Lung (tissue), 12 donors: ENCODE results near the gene UBB. TPM values are rescaled to one million over a fixed set of nuclear protein-coding genes. Genes with fewer than 3 reads are reported as not detected.

ENCODE experiments used
- ATAC-seq: fragments of 200-7000 bp; cut with Tn5 transposase; one replicate; pipeline ENCODE4 v1.9.1; 2020; ENCODE audit warnings: moderate number of reproducible peaks; ENCODE audit not compliant: insufficient read depth, low FRiP score
- DNase-seq, 3 donors: peaks; one replicate each; pipeline ENCODE4 v3.0.0-alpha.2; 2013 to 2017
- H3K27ac ChIP-seq, 2 donors: one replicate each; pipeline ENCODE4 v1.5.1; 2013; ENCODE audit warnings: mild to moderate bottlenecking in 2 of 2, moderate library complexity in 2 of 2, control low read depth in 1 of 2, inconsistent platforms in 1 of 2, low read depth in 1 of 2, low read length in 1 of 2
- H3K27me3 ChIP-seq, 3 donors: one replicate each; pipeline ENCODE4 v1.5.1; 2013; ENCODE audit warnings: low read length in 2 of 3; ENCODE audit not compliant: control insufficient read depth in 3 of 3, insufficient read depth in 3 of 3
- H3K36me3 ChIP-seq, 4 donors: one replicate each; pipeline ENCODE4 v1.5.1; 2013; ENCODE audit warnings: low read length in 4 of 4, mild to moderate bottlenecking in 1 of 4, moderate library complexity in 1 of 4; ENCODE audit not compliant: control insufficient read depth in 4 of 4, insufficient read depth in 4 of 4
- H3K4me1 ChIP-seq, 5 donors: one replicate each; pipeline ENCODE4 v1.5.1; 2013; ENCODE audit warnings: low read length in 5 of 5, mild to moderate bottlenecking in 2 of 5, moderate library complexity in 1 of 5; ENCODE audit not compliant: control insufficient read depth in 5 of 5, insufficient read depth in 5 of 5
- H3K4me3 ChIP-seq: one replicate; pipeline ENCODE4 v1.5.1; 2013; ENCODE audit warnings: mild to moderate bottlenecking, control low read depth, moderate library complexity
- H3K9ac ChIP-seq, 2 donors: one replicate each; pipeline ENCODE4 v1.5.1; 2013; ENCODE audit warnings: low read length in 2 of 2, control low read depth in 1 of 2; ENCODE audit not compliant: insufficient read depth in 1 of 2
- H3K9me3 ChIP-seq, 4 donors: one replicate each; pipeline ENCODE4 v1.5.1; 2013; ENCODE audit warnings: low read length in 3 of 4, mild to moderate bottlenecking in 1 of 4, moderate library complexity in 1 of 4; ENCODE audit not compliant: control insufficient read depth in 4 of 4, insufficient read depth in 3 of 4
- WGBS, 2 donors: extraction: QIAGEN DNeasy Blood & Tissue Kit; methylation state at CpG; one replicate each; pipeline ENCODE4 v1.1.7; 2013; 5-methylcytosine and 5-hydroxymethylcytosine counted together
- polyA plus RNA-seq, 2 donors: library from polyadenylated mRNA; stranded (reverse); fragments of 200-250 nt; gene quantifications; one replicate each; pipeline ENCODE4 v1.2.1, GENCODE V29; 2013
- total RNA-seq, 2 donors: library from RNA; depleted of rRNA in 1 of 2; stranded (reverse); fragments of >200 nt in 1 of 2; gene quantifications; one replicate each; pipeline ENCODE4 v1.2.1, GENCODE V29; 2014 to 2021
- TF ChIP-seq, protein P1 (sequence below): IDR thresholded peaks from 2 replicates; pipeline ENCODE4 v1.5.1; 2012; ENCODE audit warnings: mild to moderate bottlenecking; ENCODE audit errors: control extremely low read depth, extremely low read depth
- donor health status: control.
- donor health status: control.
- donor health status: Bipolar disorder and iron deficiency.
- donor health status: healthy.
- donor health status: DM: yes; HTN: yes; CAD: no.

Gene UBB
- total and polyA plus RNA-seq, 4 donors, result 602 to 1,870 (median 1,244) TPM

- WGBS, 2 donors, result 85 to 86% methylated on average over 5 of the region's 5 CpGs
- DNase-seq (no peak), ATAC-seq (no peak)
- Histone ChIP-seq H3K36me3 (peaks cover 4 to 15% (median 13%) of the 10 kb centered on the region in 4 donors), H3K27ac (no peak overlapping the region), H3K9me3 (peaks cover 0 to 2% (median 0%) of the 10 kb centered on the region in 4 donors), H3K27me3 (no peaks in the 10 kb centered on the region), H3K4me1 (no peaks in the 10 kb centered on the region), H3K9ac (no peak overlapping the region), H3K4me3 (no peak overlapping the region)
- TF ChIP-seq, protein P1, sequence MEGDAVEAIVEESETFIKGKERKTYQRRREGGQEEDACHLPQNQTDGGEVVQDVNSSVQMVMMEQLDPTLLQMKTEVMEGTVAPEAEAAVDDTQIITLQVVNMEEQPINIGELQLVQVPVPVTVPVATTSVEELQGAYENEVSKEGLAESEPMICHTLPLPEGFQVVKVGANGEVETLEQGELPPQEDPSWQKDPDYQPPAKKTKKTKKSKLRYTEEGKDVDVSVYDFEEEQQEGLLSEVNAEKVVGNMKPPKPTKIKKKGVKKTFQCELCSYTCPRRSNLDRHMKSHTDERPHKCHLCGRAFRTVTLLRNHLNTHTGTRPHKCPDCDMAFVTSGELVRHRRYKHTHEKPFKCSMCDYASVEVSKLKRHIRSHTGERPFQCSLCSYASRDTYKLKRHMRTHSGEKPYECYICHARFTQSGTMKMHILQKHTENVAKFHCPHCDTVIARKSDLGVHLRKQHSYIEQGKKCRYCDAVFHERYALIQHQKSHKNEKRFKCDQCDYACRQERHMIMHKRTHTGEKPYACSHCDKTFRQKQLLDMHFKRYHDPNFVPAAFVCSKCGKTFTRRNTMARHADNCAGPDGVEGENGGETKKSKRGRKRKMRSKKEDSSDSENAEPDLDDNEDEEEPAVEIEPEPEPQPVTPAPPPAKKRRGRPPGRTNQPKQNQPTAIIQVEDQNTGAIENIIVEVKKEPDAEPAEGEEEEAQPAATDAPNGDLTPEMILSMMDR, result no peak
Observed at GRCh38 chr17:16345565-16345964, 35.3 kb upstream of the UBB start.

DNA sequence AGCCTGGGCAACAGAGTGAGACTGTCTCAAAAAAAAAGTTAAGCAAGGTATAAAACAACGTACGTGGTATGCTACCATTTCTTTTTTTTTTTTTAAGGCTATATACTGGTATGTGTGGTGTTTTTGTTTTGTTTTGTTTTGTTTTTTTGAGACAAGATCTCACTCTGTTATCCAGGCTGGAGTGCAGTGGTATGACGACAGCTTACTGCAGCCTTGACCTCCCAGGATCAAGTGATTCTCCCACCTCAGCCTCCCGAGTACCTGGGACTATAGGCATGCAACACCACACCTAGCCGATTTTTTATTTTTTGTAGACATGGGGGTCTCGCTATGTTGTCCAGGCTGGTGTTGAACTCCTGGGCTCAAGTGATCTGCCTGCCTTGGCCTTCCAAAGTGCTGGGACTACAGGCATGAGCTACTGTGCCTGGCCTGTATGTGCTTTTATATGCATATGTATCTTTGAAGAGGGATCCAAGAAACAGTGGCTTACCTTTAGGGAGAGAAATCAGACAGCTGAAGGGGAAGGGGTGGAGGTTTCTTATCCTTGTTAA lies 34.1 kb upstream of the UBB start:
- Histone ChIP-seq H3K9ac (no peak overlapping the region), H3K4me1 (peaks cover 0 to 6% (median 2%) of the 10 kb centered on the region in 5 donors), H3K36me3 (peaks cover 4 to 15% (median 10%) of the 10 kb centered on the region in 4 donors), H3K27me3 (no peaks in the 10 kb centered on the region), H3K27ac (no peak overlapping the region), H3K9me3 (peaks cover 0 to 2% (median 0%) of the 10 kb centered on the region in 4 donors), H3K4me3 (no peak overlapping the region)
- TF ChIP-seq, protein P1, result no peak
- no peak for ATAC-seq
- DNase-seq, result no peak
- 94 to 95% methylated on average over 6 of the region's 6 CpGs for WGBS, 2 donors

- Histone ChIP-seq H3K4me3 (no peak overlapping the region), H3K27me3 (no peaks in the 10 kb centered on the region), H3K36me3 (peaks cover 3 to 12% (median 7%) of the 10 kb centered on the region in 4 donors), H3K4me1 (peaks cover 0 to 10% (median 4%) of the 10 kb centered on the region in 5 donors), H3K9ac (no peak overlapping the region), H3K27ac (no peak overlapping the region), H3K9me3 (no peaks in the 10 kb centered on the region)
- TF ChIP-seq, protein P1, result no peak
- DNase-seq, result no peak
- ATAC-seq, result no peak
- 91 to 94% methylated on average over 6 of the region's 6 CpGs for WGBS, 2 donors
Observed at GRCh38 chr17:16348586-16348985, 32.3 kb upstream of the UBB start.

DNA sequence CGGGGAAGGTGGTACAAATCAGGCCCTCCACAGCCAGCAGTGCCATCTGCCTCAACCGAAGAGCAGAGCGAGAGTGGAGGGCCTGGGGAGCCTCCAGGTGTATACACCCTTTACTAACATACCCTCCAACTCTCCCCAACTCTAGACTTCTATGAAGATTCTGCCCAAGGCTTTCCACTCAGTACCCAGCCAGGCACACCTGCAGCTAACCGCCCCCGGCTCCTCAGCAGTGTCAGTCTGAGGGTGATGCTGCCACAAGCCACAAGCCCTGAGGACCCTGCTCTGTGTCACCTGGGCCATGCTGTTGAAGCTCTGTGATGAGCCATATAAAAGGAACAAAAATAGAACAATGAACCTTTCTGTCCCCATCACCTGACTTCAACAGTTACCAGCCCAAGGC lies 31.5 kb upstream of the UBB start:
- ATAC-seq (no peak), DNase-seq (no peak)
- TF ChIP-seq, protein P1, result no peak
- no peak overlapping the region for H3K4me3 ChIP-seq
- 94 to 96% methylated on average over 5 of the region's 5 CpGs for WGBS, 2 donors
- H3K27ac ChIP-seq, result no peak overlapping the region
- peaks cover 0 to 10% (median 6%) of the 10 kb centered on the region in 4 donors for H3K36me3 ChIP-seq
- no peak overlapping the region for H3K9ac ChIP-seq
- peaks cover 0 to 10% (median 4%) of the 10 kb centered on the region in 5 donors for H3K4me1 ChIP-seq
- H3K27me3 ChIP-seq, result no peaks in the 10 kb centered on the region
- no peaks in the 10 kb centered on the region for H3K9me3 ChIP-seq
